ENCODE data around the gene OLIG2.

OLIG2 gene

GRCh38 chr21:33025489-33026442 is at the start of gene OLIG2:
OLIG2 (plus strand) TSS chr21:33025935; CDS start chr21:33026863, 928 bp downstream.
- ChIA-PET POLR2A (interaction anchor here (0.6 to 2.4 kb wide), 27 partner anchors 9 to 300 kb away, joined by 3 to 13 read pairs (median 4); partner anchors contain the start of gene IFNAR1), CTCF (interaction anchor here (0.6 to 1.5 kb wide), 5 partner anchors 17 to 171 kb away, joined by 3 to 8 read pairs (median 3); no protein-coding TSS in a partner anchor)
- TF ChIP-seq L3MBTL2 (conservative IDR thresholded peaks at IDR 0.05) (peak; percentile 85), HDGF (IDR thresholded peaks at IDR 0.05; ENCODE audit: borderline replicate concordance) (no peak)
- peak; percentile 97 for DNase-seq (ENCODE audit: extremely low spot score)

DNA sequence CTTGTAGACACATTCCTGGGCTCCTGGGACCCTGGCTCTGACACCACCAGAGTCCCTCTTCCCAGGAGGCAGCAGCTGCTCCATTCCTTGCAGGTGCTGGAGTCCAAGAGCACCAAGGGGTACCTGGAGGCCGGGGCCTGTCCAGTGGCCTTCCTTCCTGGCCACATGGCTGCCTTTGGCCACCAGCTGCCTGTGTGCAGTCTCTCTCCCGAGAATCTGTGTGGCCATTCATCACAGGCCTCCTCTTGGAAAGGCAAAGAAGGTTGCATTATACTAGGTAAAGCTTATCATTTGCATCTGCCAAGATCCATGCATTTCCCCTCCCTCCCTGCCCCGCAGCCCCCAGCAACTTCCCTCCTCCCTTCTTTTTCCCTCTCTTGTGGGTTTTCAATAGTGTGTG is 48.9 kb upstream of the OLIG2 start:
- ChIA-PET CTCF (no interaction called here), POLR2A (no interaction called here)
- no peak for TF ChIP-seq CTBP1 (IDR thresholded peaks at IDR 0.05; ENCODE audit: borderline replicate concordance)
- TF ChIP-seq HDGF (IDR thresholded peaks at IDR 0.05; ENCODE audit: borderline replicate concordance) = no peak
- TF ChIP-seq ARNT (IDR thresholded peaks at IDR 0.05) = no peak
- no peak for DNase-seq (ENCODE audit: extremely low spot score)

- no peak for DNase-seq (ENCODE audit: extremely low spot score)
- ChIA-PET POLR2A (no interaction called here), CTCF (no interaction called here)
- TF ChIP-seq FOXK2 (IDR thresholded peaks at IDR 0.05) (no peak), BHLHE40 (IDR thresholded peaks at IDR 0.05; ENCODE audit: borderline replicate concordance) (no peak), FOXM1 (IDR thresholded peaks at IDR 0.05; ENCODE audit: borderline replicate concordance) (no peak), ZNF384 (IDR thresholded peaks at IDR 0.05) (no peak), LEF1 (IDR thresholded peaks at IDR 0.05; ENCODE audit: borderline replicate concordance) (no peak), ELF4 (IDR thresholded peaks at IDR 0.05) (no peak), NFRKB (IDR thresholded peaks at IDR 0.05) (no peak), ARNT (IDR thresholded peaks at IDR 0.05) (no peak), FOXA1 (IDR thresholded peaks at IDR 0.05) (no peak), TARDBP (IDR thresholded peaks at IDR 0.05) (no peak), SUZ12 (IDR thresholded peaks at IDR 0.05) (no peak), SP1 (IDR thresholded peaks at IDR 0.05) (no peak), CTBP1 (IDR thresholded peaks at IDR 0.05; ENCODE audit: borderline replicate concordance) (no peak), L3MBTL2 (conservative IDR thresholded peaks at IDR 0.05) (no peak), HDGF (IDR thresholded peaks at IDR 0.05; ENCODE audit: borderline replicate concordance) (no peak)
- TF ChIP-seq, protein P1, sequence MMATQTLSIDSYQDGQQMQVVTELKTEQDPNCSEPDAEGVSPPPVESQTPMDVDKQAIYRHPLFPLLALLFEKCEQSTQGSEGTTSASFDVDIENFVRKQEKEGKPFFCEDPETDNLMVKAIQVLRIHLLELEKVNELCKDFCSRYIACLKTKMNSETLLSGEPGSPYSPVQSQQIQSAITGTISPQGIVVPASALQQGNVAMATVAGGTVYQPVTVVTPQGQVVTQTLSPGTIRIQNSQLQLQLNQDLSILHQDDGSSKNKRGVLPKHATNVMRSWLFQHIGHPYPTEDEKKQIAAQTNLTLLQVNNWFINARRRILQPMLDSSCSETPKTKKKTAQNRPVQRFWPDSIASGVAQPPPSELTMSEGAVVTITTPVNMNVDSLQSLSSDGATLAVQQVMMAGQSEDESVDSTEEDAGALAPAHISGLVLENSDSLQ (IDR thresholded peaks at IDR 0.05) = no peak
Observed at GRCh38 chr21:32977216-32977615, 48.5 kb upstream of the OLIG2 start.

GRCh38 chr21:32978331-32979270 is 47.1 kb upstream of the OLIG2 start:
- DNase-seq (ENCODE audit: extremely low spot score) = no peak
- CTCF ChIA-PET = no interaction called here
- POLR2A ChIA-PET = no interaction called here
- TF ChIP-seq ELF4 (IDR thresholded peaks at IDR 0.05) = no peak
- no peak for TF ChIP-seq ARNT (IDR thresholded peaks at IDR 0.05)

DNA sequence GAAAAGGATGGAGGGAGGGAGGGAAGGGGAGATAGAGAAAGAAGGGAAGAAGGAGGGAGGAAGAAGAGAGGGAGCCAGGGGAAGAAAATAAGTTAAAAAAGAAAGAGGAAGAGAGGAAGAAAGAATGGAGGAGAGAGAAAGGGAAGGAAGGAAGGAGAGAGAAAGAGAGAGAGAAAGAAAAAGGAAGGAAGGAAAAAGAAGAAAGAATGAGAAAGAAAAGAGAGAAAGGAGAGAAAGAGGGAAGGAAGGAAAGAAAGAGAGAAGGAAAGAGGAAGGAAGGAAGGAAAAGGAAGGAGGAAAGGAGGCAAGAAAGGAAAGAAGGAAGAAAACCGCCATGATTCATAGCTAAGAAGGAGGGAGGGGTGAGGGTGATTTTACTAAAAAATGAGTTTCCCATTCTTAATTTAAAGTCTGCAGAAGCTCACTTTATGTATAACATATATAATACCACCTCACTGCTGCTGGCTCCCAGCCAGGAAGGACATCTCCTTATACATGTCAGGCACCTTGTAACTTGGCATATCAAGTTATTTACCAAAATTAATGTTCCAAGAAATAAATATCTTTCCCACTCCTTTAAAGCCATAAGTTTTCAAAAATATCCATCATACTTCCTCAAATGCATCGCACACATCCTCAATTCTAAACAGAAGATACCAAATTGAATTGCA is 46.0 kb upstream of the OLIG2 start:
- no peak for DNase-seq (ENCODE audit: extremely low spot score)
- CTCF ChIA-PET = interaction anchor here (0.7 kb wide), 1 partner anchor 189 kb away, joined by 3 read pairs; no protein-coding TSS in a partner anchor
- TF ChIP-seq NFRKB (IDR thresholded peaks at IDR 0.05) = no peak
- no peak for TF ChIP-seq FOXA1 (IDR thresholded peaks at IDR 0.05)
- TF ChIP-seq ZNF384 (IDR thresholded peaks at IDR 0.05) = no peak
- no peak for TF ChIP-seq FOXK2 (IDR thresholded peaks at IDR 0.05)
- no peak for TF ChIP-seq LEF1 (IDR thresholded peaks at IDR 0.05; ENCODE audit: borderline replicate concordance)
- TF ChIP-seq HDGF (IDR thresholded peaks at IDR 0.05; ENCODE audit: borderline replicate concordance) = no peak
- no peak for TF ChIP-seq SP1 (IDR thresholded peaks at IDR 0.05)
- no peak for TF ChIP-seq SUZ12 (IDR thresholded peaks at IDR 0.05)
- no peak for TF ChIP-seq ELF4 (IDR thresholded peaks at IDR 0.05)
- TF ChIP-seq TARDBP (IDR thresholded peaks at IDR 0.05) = no peak
- TF ChIP-seq CTBP1 (IDR thresholded peaks at IDR 0.05; ENCODE audit: borderline replicate concordance) = no peak
- TF ChIP-seq L3MBTL2 (conservative IDR thresholded peaks at IDR 0.05) = no peak
- TF ChIP-seq BHLHE40 (IDR thresholded peaks at IDR 0.05; ENCODE audit: borderline replicate concordance) = no peak
- no peak for TF ChIP-seq FOXM1 (IDR thresholded peaks at IDR 0.05; ENCODE audit: borderline replicate concordance)
- TF ChIP-seq, protein P1 (IDR thresholded peaks at IDR 0.05) = no peak
- no peak for TF ChIP-seq ARNT (IDR thresholded peaks at IDR 0.05)
- POLR2A ChIA-PET = no interaction called here

DNA sequence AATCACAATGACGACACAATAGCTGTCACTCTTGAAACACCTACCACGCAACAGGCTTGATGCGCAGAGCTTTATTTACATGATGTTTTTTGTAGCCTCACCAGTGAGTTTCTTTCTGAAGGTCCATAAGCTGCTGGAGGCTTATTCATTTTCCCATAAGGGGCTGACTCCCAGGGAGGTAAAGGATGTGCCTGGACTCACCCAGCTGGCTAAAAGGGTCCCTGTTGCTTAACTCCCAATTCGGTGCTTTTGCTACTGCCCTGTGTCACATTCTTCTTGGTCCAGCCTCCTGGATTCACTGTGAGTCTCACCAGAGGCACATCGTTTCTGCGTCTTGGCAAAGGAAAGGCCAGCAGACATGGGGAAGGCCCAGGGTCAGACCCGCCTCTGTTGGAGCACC is 44.6 kb upstream of the OLIG2 start:
- POLR2A ChIA-PET = no interaction called here
- CTCF ChIA-PET = no interaction called here
- TF ChIP-seq TARDBP (IDR thresholded peaks at IDR 0.05) = no peak
- no peak for TF ChIP-seq ZNF384 (IDR thresholded peaks at IDR 0.05)
- TF ChIP-seq, protein P1 (IDR thresholded peaks at IDR 0.05) = no peak
- no peak for TF ChIP-seq L3MBTL2 (conservative IDR thresholded peaks at IDR 0.05)
- no peak for TF ChIP-seq FOXK2 (IDR thresholded peaks at IDR 0.05)
- no peak for TF ChIP-seq SP1 (IDR thresholded peaks at IDR 0.05)
- DNase-seq (ENCODE audit: extremely low spot score) = no peak

Measured in HEK293T (cell line).